WTC11 (cell line): ENCODE measurements around the gene GPR3. TPM values are rescaled to one million over a fixed set of nuclear protein-coding genes. Genes with fewer than 3 reads are reported as not detected.
A peak's percentile ranks its signal among the peaks of the same experiment; 100 is the strongest.

Experiments used
- ATAC-seq: fragments of 200-7000 bp; cut with Tn5 transposase; 2 replicates; pipeline ENCODE4 v1.10.0; 2021; ENCODE audit warnings: mild to moderate bottlenecking, moderate library complexity
- CTCF ChIA-PET: fragments of 300-600 bp; sonication (Branson Sonifier 250); formaldehyde crosslinking; loops from one replicate; lab custom pipeline; 2021; ENCODE audit warnings: antibody characterized with exemption; lab: Charles Lee
- POLR2A ChIA-PET: fragments of 350-600 bp; sonication (Branson Sonifier 250); formaldehyde crosslinking; loops from one replicate; lab custom pipeline; 2021; ENCODE audit warnings: antibody characterized with exemption; lab: Charles Lee
- DNase-seq: peaks from one replicate; pipeline ENCODE4 v3.0.0; 2021; ENCODE audit warnings: low spot score
- H3K27ac Mint-ChIP-seq: 2 replicates; pipeline ENCODE4 v1.8.0; 2021; ENCODE audit warnings: mixed read lengths
- H3K27me3 Mint-ChIP-seq: 2 replicates; pipeline ENCODE4 v1.8.0; 2021; ENCODE audit warnings: low read depth, mild to moderate bottlenecking, moderate library complexity, mixed read lengths
- H3K36me3 Mint-ChIP-seq: 2 replicates; pipeline ENCODE4 v1.8.0; 2021; ENCODE audit warnings: mixed read lengths
- H3K4me1 Mint-ChIP-seq: 2 replicates; pipeline ENCODE4 v1.8.0; 2022; ENCODE audit warnings: mixed read lengths
- H3K4me3 Mint-ChIP-seq: 2 replicates; pipeline ENCODE4 v1.8.0; 2021; ENCODE audit warnings: mild to moderate bottlenecking, moderate library complexity, mixed read lengths
- H3K9me3 Mint-ChIP-seq: 2 replicates; pipeline ENCODE4 v1.8.0; 2021; ENCODE audit warnings: mixed read lengths
- ATF1 ChIP-seq: sonication (generic); formaldehyde crosslinking; IDR thresholded peaks from 2 replicates; pipeline ENCODE4 v1.8.1; 2023; ENCODE audit warnings: mild to moderate bottlenecking, moderate library complexity, missing genetic modification reagents
- CREM ChIP-seq: sonication (generic); formaldehyde crosslinking; IDR thresholded peaks from 2 replicates; pipeline ENCODE4 v1.8.1; 2022; ENCODE audit warnings: mild to moderate bottlenecking, missing genetic modification reagents, moderate library complexity
- ELF4 ChIP-seq: sonication (generic); formaldehyde crosslinking; IDR thresholded peaks from 2 replicates; pipeline ENCODE4 v1.8.1; 2022; ENCODE audit warnings: low read depth, mild to moderate bottlenecking, moderate library complexity, missing genetic modification reagents
- HMGXB4 ChIP-seq: sonication (generic); formaldehyde crosslinking; IDR thresholded peaks from 2 replicates; pipeline ENCODE4 v1.8.1; 2023; ENCODE audit warnings: mild to moderate bottlenecking, moderate library complexity, missing genetic modification reagents
- IRF2 ChIP-seq: sonication (generic); formaldehyde crosslinking; IDR thresholded peaks from 2 replicates; pipeline ENCODE4 v1.8.0; 2022; ENCODE audit warnings: low read depth, missing genetic modification reagents, borderline replicate concordance
- JAZF1 ChIP-seq: fragments of 250-450 bp; sonication (Bioruptor Pico); IDR thresholded peaks from 2 replicates; pipeline ENCODE4 v1.9.0; 2021; ENCODE audit warnings: moderate library complexity, mild to moderate bottlenecking, inconsistent platforms
- JUN ChIP-seq: sonication (generic); formaldehyde crosslinking; IDR thresholded peaks from 2 replicates; pipeline ENCODE4 v1.8.0; 2023; ENCODE audit warnings: mild to moderate bottlenecking, missing genetic modification reagents
- NFATC4 ChIP-seq: fragments of 250-450 bp; sonication (Bioruptor Pico); IDR thresholded peaks from 2 replicates; pipeline ENCODE4 v1.9.0; 2021; ENCODE audit warnings: mild to moderate bottlenecking
- NR3C1 ChIP-seq: sonication (generic); formaldehyde crosslinking; conservative IDR thresholded peaks from 2 replicates; pipeline ENCODE4 v1.8.1; 2023; ENCODE audit warnings: low read depth, mild to moderate bottlenecking, missing genetic modification reagents
- SOX15 ChIP-seq: fragments of 250-450 bp; sonication (Bioruptor Pico); IDR thresholded peaks from 2 replicates; pipeline ENCODE4 v1.9.0; 2021; ENCODE audit warnings: mild to moderate bottlenecking
- SP1 ChIP-seq: sonication (generic); formaldehyde crosslinking; conservative IDR thresholded peaks from 2 replicates; pipeline ENCODE4 v1.8.1; 2022; ENCODE audit warnings: missing genetic modification reagents
- ZNF232 ChIP-seq: sonication (generic); formaldehyde crosslinking; IDR thresholded peaks from 2 replicates; pipeline ENCODE4 v1.8.0; 2022; ENCODE audit warnings: mild to moderate bottlenecking, missing genetic modification reagents
- ZNF423 ChIP-seq: fragments of 250-450 bp; sonication (Bioruptor Pico); IDR thresholded peaks from 2 replicates; pipeline ENCODE4 v2.1.2; 2022; ENCODE audit warnings: mild to moderate bottlenecking, moderate library complexity
- ZNF532 ChIP-seq: fragments of 250-450 bp; sonication (Bioruptor Pico); IDR thresholded peaks from 2 replicates; pipeline ENCODE4 v1.9.0; 2021; ENCODE audit warnings: mild to moderate bottlenecking, borderline replicate concordance
- total RNA-seq: library from RNA; stranded (reverse); gene quantifications from 3 replicates; pipeline ENCODE4 v1.2.3, GENCODE V29; 2021
- TF ChIP-seq, protein P1 (sequence below): sonication (generic); formaldehyde crosslinking; IDR thresholded peaks from 2 replicates; pipeline ENCODE4 v1.8.1; 2022; ENCODE audit warnings: low read depth, mild to moderate bottlenecking, moderate library complexity, missing genetic modification reagents, borderline replicate concordance
- TF ChIP-seq, protein P2 (sequence below): sonication (generic); formaldehyde crosslinking; IDR thresholded peaks from 2 replicates; pipeline ENCODE4 v1.8.0; 2023; ENCODE audit warnings: missing genetic modification reagents
- TF ChIP-seq, protein P3 (sequence below): sonication (generic); formaldehyde crosslinking; IDR thresholded peaks from 2 replicates; pipeline ENCODE4 v1.8.1; 2023; ENCODE audit warnings: mild to moderate bottlenecking, missing genetic modification reagents, moderate library complexity
- TF ChIP-seq, protein P4 (sequence below): sonication (generic); formaldehyde crosslinking; IDR thresholded peaks from 2 replicates; pipeline ENCODE4 v1.8.1; 2022; ENCODE audit warnings: low read depth, missing genetic modification reagents, borderline replicate concordance
- TF ChIP-seq, protein P5 (sequence below): sonication (generic); formaldehyde crosslinking; IDR thresholded peaks from 2 replicates; pipeline ENCODE4 v1.8.1; 2023; ENCODE audit warnings: mild to moderate bottlenecking, missing genetic modification reagents, moderate library complexity

GPR3 gene
- total RNA-seq, 1 experiment from 2014 or later, result 12.4 TPM

DNA sequence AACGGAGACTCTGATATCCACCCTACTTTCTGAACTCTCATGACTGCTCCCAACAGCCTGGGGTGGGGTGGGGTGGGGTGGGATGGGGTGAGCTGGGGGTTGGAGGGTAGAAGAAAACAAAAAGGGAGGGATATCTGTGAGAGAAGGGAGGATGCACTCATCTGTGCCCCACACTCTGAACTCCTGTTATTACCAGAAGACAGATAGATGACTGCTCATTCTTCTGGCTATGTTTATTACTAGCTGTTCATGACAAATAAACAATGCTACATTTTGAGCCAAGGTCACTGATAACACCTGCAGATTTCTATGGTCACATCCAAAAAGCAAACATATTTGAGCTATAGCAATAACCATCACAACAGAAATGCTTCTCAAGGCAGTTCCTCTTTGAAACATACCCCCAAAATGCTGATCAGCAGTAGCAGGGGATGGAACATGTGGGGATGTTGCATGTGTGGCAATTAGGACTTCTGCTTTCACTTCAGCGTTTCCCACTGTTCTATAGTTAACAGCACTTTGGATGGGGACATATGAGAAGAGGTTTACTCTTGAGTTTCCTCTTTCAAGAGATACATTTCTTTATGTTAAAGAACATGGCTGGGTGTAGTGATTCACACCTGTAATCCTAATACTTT lies 43.3 kb downstream of the GPR3 start:
- Mint-ChIP-seq H3K9me3 (no peaks in the 10 kb centered on the region), H3K27me3 (no peaks in the 10 kb centered on the region), H3K4me3 (no peak overlapping the region), H3K4me1 (peaks cover 75% of the 10 kb centered on the region), H3K27ac (peak overlapping the region; percentile 20; the same call in 1 of the 2 replicates), H3K36me3 (peaks cover 2% of the 10 kb centered on the region; the same call in 1 of the 2 replicates)
- ATAC-seq (no peak), DNase-seq (no peak)
- TF ChIP-seq NR3C1 (CRISPR knock-in tag), result no peak
- TF ChIP-seq JUN (CRISPR knock-in tag), result no peak
- TF ChIP-seq, protein P1, sequence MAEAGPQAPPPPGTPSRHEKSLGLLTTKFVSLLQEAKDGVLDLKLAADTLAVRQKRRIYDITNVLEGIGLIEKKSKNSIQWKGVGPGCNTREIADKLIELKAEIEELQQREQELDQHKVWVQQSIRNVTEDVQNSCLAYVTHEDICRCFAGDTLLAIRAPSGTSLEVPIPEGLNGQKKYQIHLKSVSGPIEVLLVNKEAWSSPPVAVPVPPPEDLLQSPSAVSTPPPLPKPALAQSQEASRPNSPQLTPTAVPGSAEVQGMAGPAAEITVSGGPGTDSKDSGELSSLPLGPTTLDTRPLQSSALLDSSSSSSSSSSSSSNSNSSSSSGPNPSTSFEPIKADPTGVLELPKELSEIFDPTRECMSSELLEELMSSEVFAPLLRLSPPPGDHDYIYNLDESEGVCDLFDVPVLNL, result no peak
- no peak for TF ChIP-seq SP1 (CRISPR knock-in tag)
- TF ChIP-seq ZNF532, result no peak
- no peak for TF ChIP-seq JAZF1
- no peak for TF ChIP-seq ATF1 (CRISPR knock-in tag)
- no peak for TF ChIP-seq HMGXB4 (CRISPR knock-in tag)
- TF ChIP-seq ZNF232, result no peak
- TF ChIP-seq CREM, result no peak
- TF ChIP-seq NFATC4 (CRISPR knock-in tag), result no peak
- TF ChIP-seq, protein P2, sequence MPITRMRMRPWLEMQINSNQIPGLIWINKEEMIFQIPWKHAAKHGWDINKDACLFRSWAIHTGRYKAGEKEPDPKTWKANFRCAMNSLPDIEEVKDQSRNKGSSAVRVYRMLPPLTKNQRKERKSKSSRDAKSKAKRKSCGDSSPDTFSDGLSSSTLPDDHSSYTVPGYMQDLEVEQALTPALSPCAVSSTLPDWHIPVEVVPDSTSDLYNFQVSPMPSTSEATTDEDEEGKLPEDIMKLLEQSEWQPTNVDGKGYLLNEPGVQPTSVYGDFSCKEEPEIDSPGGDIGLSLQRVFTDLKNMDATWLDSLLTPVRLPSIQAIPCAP (CRISPR knock-in tag), result no peak
- TF ChIP-seq, protein P3, sequence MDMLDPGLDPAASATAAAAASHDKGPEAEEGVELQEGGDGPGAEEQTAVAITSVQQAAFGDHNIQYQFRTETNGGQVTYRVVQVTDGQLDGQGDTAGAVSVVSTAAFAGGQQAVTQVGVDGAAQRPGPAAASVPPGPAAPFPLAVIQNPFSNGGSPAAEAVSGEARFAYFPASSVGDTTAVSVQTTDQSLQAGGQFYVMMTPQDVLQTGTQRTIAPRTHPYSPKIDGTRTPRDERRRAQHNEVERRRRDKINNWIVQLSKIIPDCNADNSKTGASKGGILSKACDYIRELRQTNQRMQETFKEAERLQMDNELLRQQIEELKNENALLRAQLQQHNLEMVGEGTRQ (CRISPR knock-in tag), result no peak
- no peak for TF ChIP-seq SOX15 (CRISPR knock-in tag)
- TF ChIP-seq, protein P4, sequence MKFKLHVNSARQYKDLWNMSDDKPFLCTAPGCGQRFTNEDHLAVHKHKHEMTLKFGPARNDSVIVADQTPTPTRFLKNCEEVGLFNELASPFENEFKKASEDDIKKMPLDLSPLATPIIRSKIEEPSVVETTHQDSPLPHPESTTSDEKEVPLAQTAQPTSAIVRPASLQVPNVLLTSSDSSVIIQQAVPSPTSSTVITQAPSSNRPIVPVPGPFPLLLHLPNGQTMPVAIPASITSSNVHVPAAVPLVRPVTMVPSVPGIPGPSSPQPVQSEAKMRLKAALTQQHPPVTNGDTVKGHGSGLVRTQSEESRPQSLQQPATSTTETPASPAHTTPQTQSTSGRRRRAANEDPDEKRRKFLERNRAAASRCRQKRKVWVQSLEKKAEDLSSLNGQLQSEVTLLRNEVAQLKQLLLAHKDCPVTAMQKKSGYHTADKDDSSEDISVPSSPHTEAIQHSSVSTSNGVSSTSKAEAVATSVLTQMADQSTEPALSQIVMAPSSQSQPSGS (CRISPR knock-in tag), result no peak
- no peak for TF ChIP-seq ZNF423 (CRISPR knock-in tag)
- TF ChIP-seq, protein P5, sequence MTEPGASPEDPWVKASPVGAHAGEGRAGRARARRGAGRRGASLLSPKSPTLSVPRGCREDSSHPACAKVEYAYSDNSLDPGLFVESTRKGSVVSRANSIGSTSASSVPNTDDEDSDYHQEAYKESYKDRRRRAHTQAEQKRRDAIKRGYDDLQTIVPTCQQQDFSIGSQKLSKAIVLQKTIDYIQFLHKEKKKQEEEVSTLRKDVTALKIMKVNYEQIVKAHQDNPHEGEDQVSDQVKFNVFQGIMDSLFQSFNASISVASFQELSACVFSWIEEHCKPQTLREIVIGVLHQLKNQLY (CRISPR knock-in tag), result no peak
- TF ChIP-seq ELF4 (CRISPR knock-in tag), result no peak
- TF ChIP-seq IRF2 (CRISPR knock-in tag), result no peak
- ChIA-PET CTCF (interaction anchor here (0.6 kb wide), 1 partner anchor 291 kb away, joined by 3 read pairs; no protein-coding TSS in a partner anchor), POLR2A (no interaction called here)
